B cell (primary cell): ENCODE results near the gene EIF2B2. TPM values are rescaled to one million over a fixed set of nuclear protein-coding genes. Genes with fewer than 3 reads are reported as not detected.

ENCODE experiments used
- ATAC-seq: fragments of 200-7000 bp; cut with Tn5 transposase; one replicate; pipeline ENCODE4 v1.10.0; 2021; ENCODE audit warnings: low read depth, mild to moderate bottlenecking, moderate number of reproducible peaks, moderate library complexity
- CTCF ChIA-PET: fragments of 350-600 bp; sonication (Branson Sonifier 250); formaldehyde crosslinking; loops from one replicate; lab custom pipeline; 2021; ENCODE audit warnings: antibody characterized with exemption, inconsistent platforms; lab: Charles Lee
- POLR2A ChIA-PET: fragments of 350-600 bp; sonication (Branson Sonifier 250); formaldehyde crosslinking; loops from one replicate; lab custom pipeline; 2021; ENCODE audit warnings: antibody characterized with exemption; lab: Charles Lee
- DNase-seq: peaks from one replicate; pipeline ENCODE4 v3.0.0; 2013
- H2AFZ ChIP-seq: 2 replicates; pipeline ENCODE4 v1.6.1; 2012; ENCODE audit warnings: mild to moderate bottlenecking, low read depth, low read length; ENCODE audit not compliant: insufficient read depth, poor library complexity, severe bottlenecking
- H3K27ac ChIP-seq, 2 donors: 1 replicate in 1 of 2; 2 replicates in 1 of 2; pipeline ENCODE4 v1.5.1; 2012 to 2013; ENCODE audit warnings: low read length in 2 of 2, mild to moderate bottlenecking in 2 of 2, moderate library complexity in 1 of 2
- H3K27me3 ChIP-seq, 4 experiments: fragments of 200-600 bp in 1 of 4; sonication (generic) in 1 of 4; replicated peaks in 1 of 4; 1 replicate in 2 of 4; 2 replicates in 2 of 4; pipeline versions ENCODE4 v1.6.1 to v1.7.0; 2013 to 2016; ENCODE audit warnings: low read length in 3 of 4, mild to moderate bottlenecking in 2 of 4, mixed read lengths in 1 of 4, moderate library complexity in 1 of 4; ENCODE audit not compliant: insufficient read depth in 4 of 4, control insufficient read depth in 3 of 4; ENCODE audit errors: control extremely low read depth in 1 of 4
- H3K36me3 ChIP-seq, 2 experiments: replicated peaks in 1 of 2; 1 replicate in 1 of 2; 2 replicates in 1 of 2; pipeline versions ENCODE4 v1.6.1 to v1.7.1; 2013; ENCODE audit warnings: low read length in 1 of 2; ENCODE audit not compliant: insufficient read depth in 2 of 2, control insufficient read depth in 1 of 2; ENCODE audit errors: control extremely low read depth in 1 of 2, extremely low read depth in 1 of 2
- H3K4me1 ChIP-seq, 2 donors: fragments of 200-600 bp in 1 of 2; sonication (generic) in 1 of 2; 1 replicate in 1 of 2; 2 replicates in 1 of 2; pipeline versions ENCODE4 v1.5.1 to v1.6.1; 2013 to 2017; ENCODE audit warnings: low read length in 2 of 2; ENCODE audit not compliant: control insufficient read depth in 2 of 2, insufficient read depth in 2 of 2
- H3K4me2 ChIP-seq: replicated peaks from 2 replicates; pipeline ENCODE3; 2012; ENCODE audit warnings: mild to moderate bottlenecking, low read depth, low read length; ENCODE audit not compliant: poor library complexity, severe bottlenecking
- H3K4me3 ChIP-seq, 5 experiments: fragments of 200-600 bp in 1 of 5; sonication (generic) in 1 of 5; 1 replicate in 3 of 5; 2 replicates in 2 of 5; pipeline versions ENCODE4 v1.5.1 to v1.7.0; 2011 to 2016; ENCODE audit warnings: low read length in 4 of 5, mild to moderate bottlenecking in 4 of 5, low read depth in 2 of 5, control low read depth in 1 of 5, moderate library complexity in 1 of 5; ENCODE audit not compliant: insufficient read depth in 1 of 5; ENCODE audit errors: control extremely low read depth in 1 of 5, extremely low read depth in 1 of 5
- H3K79me2 ChIP-seq: fragments of 200-600 bp; sonication (generic); one replicate; pipeline ENCODE4 v1.6.0; 2016; ENCODE audit warnings: low read length; ENCODE audit not compliant: control insufficient read depth, insufficient read depth
- H3K9ac ChIP-seq: fragments of 200-600 bp; sonication (generic); 2 replicates; pipeline ENCODE4 v1.6.1; 2017; ENCODE audit warnings: mild to moderate bottlenecking, low read length, moderate library complexity
- H3K9me3 ChIP-seq, 3 donors: one replicate each; pipeline versions ENCODE4 v1.6.1 to v1.7.1; 2013; ENCODE audit warnings: low read length in 2 of 3; ENCODE audit not compliant: control insufficient read depth in 2 of 3, insufficient read depth in 1 of 3; ENCODE audit errors: control extremely low read depth in 1 of 3
- H4K20me1 ChIP-seq: 2 replicates; pipeline ENCODE4 v1.6.0; 2012; ENCODE audit warnings: mild to moderate bottlenecking, low read length; ENCODE audit not compliant: insufficient read depth, control insufficient read depth, poor library complexity, severe bottlenecking
- H3K27ac Mint-ChIP-seq: one replicate; pipeline ENCODE4 v1.8.0; 2021; ENCODE audit warnings: mixed read lengths
- H3K27me3 Mint-ChIP-seq: one replicate; pipeline ENCODE4 v1.8.0; 2021; ENCODE audit warnings: mixed read lengths
- H3K4me1 Mint-ChIP-seq: one replicate; pipeline ENCODE4 v1.8.0; 2021; ENCODE audit warnings: mixed read lengths
- H3K4me3 Mint-ChIP-seq: one replicate; pipeline ENCODE4 v1.8.0; 2021; ENCODE audit warnings: mixed read lengths
- H3K9me3 Mint-ChIP-seq: one replicate; pipeline ENCODE4 v1.8.0; 2022; ENCODE audit warnings: mixed read lengths; ENCODE audit not compliant: insufficient read depth
- EZH2 ChIP-seq: IDR thresholded peaks from 2 replicates; pipeline ENCODE4 v1.6.1; 2012; ENCODE audit warnings: borderline replicate concordance, low read depth, mild to moderate bottlenecking, moderate library complexity, low read length; ENCODE audit not compliant: insufficient read depth, poor library complexity, severe bottlenecking
- WGBS: methylation state at CpG from one replicate; pipeline ENCODE4 v1.1.5; 2013; ENCODE audit warnings: missing lambda C conversion rate; ENCODE audit not compliant: insufficient coverage; 5-methylcytosine and 5-hydroxymethylcytosine counted together
- intact Hi-C: fragments of 100-400 bp; cut with micrococcal nuclease; formaldehyde crosslinking; loops from one replicate; pipeline ENCODE4 v1.10.0; 2022
- polyA plus RNA-seq: library from polyadenylated mRNA; depleted of rRNA; stranded (reverse); fragments of >200 nt; gene quantifications from 2 replicates; pipeline ENCODE4 v1.2.3, GENCODE V29; 2012
- total RNA-seq, 2 donors: library from RNA; stranded (reverse); fragments of 120-200 nt in 1 of 2; gene quantifications; 1 replicate in 1 of 2; 2 replicates in 1 of 2; pipeline versions ENCODE4 v1.2.3 to v1.2.4, GENCODE V29; 2013 to 2022
- TF ChIP-seq, protein P1 (sequence below): fragments of 200-600 bp; IDR thresholded peaks from one replicate; pipeline ENCODE4 v1.8.0; 2022; ENCODE audit warnings: antibody characterized with exemption, mild to moderate bottlenecking

Gene EIF2B2
- total and polyA plus RNA-seq, 2 donors (not counting 1 experiment from before 2014, with no cell fraction given) = 25.5 to 27.6 TPM

GRCh38 chr14:75025082-75025481 lies 22.4 kb downstream of the EIF2B2 start:
- H3K79me2 ChIP-seq = no peaks in the 10 kb centered on the region
- Mint-ChIP-seq H3K27ac (no peak overlapping the region), H3K9me3 (no peaks in the 10 kb centered on the region), H3K4me1 (no peaks in the 10 kb centered on the region), H3K27me3 (no peaks in the 10 kb centered on the region), H3K4me3 (no peak overlapping the region)
- H3K27ac ChIP-seq = no peak overlapping the region
- H2AFZ ChIP-seq = no peak overlapping the region
- ChIA-PET CTCF (interaction anchor here (0.5 to 3.1 kb wide), 3 partner anchors 64 to 232 kb away, joined by 3 to 6 read pairs (median 4); no protein-coding TSS in a partner anchor), POLR2A (no interaction called here)
- no peak overlapping the region for H3K4me3 ChIP-seq
- ATAC-seq = no peak
- H3K27me3 ChIP-seq = no peaks in the 10 kb centered on the region
- no peak for DNase-seq
- no peak overlapping the region for H3K4me2 ChIP-seq
- no peaks in the 10 kb centered on the region for H3K9me3 ChIP-seq
- TF ChIP-seq, protein P1, sequence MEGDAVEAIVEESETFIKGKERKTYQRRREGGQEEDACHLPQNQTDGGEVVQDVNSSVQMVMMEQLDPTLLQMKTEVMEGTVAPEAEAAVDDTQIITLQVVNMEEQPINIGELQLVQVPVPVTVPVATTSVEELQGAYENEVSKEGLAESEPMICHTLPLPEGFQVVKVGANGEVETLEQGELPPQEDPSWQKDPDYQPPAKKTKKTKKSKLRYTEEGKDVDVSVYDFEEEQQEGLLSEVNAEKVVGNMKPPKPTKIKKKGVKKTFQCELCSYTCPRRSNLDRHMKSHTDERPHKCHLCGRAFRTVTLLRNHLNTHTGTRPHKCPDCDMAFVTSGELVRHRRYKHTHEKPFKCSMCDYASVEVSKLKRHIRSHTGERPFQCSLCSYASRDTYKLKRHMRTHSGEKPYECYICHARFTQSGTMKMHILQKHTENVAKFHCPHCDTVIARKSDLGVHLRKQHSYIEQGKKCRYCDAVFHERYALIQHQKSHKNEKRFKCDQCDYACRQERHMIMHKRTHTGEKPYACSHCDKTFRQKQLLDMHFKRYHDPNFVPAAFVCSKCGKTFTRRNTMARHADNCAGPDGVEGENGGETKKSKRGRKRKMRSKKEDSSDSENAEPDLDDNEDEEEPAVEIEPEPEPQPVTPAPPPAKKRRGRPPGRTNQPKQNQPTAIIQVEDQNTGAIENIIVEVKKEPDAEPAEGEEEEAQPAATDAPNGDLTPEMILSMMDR = no peak
- no peak for TF ChIP-seq EZH2
- no peaks in the 10 kb centered on the region for H3K4me1 ChIP-seq
- WGBS = 55% methylated on average over 4 of the region's 4 CpGs
- intact Hi-C loops = no loop called here
- no peak overlapping the region for H3K9ac ChIP-seq
- H4K20me1 ChIP-seq = no peaks in the 10 kb centered on the region
- peaks cover 12 to 16% of the 10 kb centered on the region in 2 experiments for H3K36me3 ChIP-seq

GRCh38 chr14:75025876-75026275 lies 23.2 kb downstream of the EIF2B2 start:
- TF ChIP-seq EZH2 = no peak
- TF ChIP-seq, protein P1 = no peak
- no peaks in the 10 kb centered on the region for H3K9me3 Mint-ChIP-seq
- ATAC-seq (no peak), DNase-seq (no peak)
- no peak overlapping the region for H3K9ac ChIP-seq
- no peaks in the 10 kb centered on the region for H3K27me3 ChIP-seq
- no peak overlapping the region for H3K4me3 Mint-ChIP-seq
- POLR2A ChIA-PET = no interaction called here
- H3K9me3 ChIP-seq = no peaks in the 10 kb centered on the region
- H3K27me3 Mint-ChIP-seq = no peaks in the 10 kb centered on the region
- H3K27ac ChIP-seq = no peak overlapping the region
- CTCF ChIA-PET = interaction anchor here (0.6 to 3.1 kb wide), 2 partner anchors 63 to 376 kb away, joined by 4 to 6 read pairs; no protein-coding TSS in a partner anchor
- intact Hi-C loops = no loop called here
- H3K4me3 ChIP-seq = no peak overlapping the region
- no peak overlapping the region for H2AFZ ChIP-seq
- no peaks in the 10 kb centered on the region for H3K79me2 ChIP-seq
- no peaks in the 10 kb centered on the region for H3K4me1 Mint-ChIP-seq
- no peak overlapping the region for H3K27ac Mint-ChIP-seq
- H3K4me2 ChIP-seq = no peak overlapping the region
- no peaks in the 10 kb centered on the region for H4K20me1 ChIP-seq
- no peaks in the 10 kb centered on the region for H3K4me1 ChIP-seq
- 100% methylated on average over 1 of the region's 2 CpGs for WGBS
- H3K36me3 ChIP-seq = peaks cover 12 to 16% of the 10 kb centered on the region in 2 experiments
